Adrenal gland (tissue), 5 donors: Measurements from ENCODE around the gene HHATL.

Experiments used
- CTCF ChIP-seq, 6 experiments: fragments of 450-650 bp in 4 of 6; fragments of 200-600 bp in 2 of 6; sonication (generic) in 1 of 6; IDR thresholded peaks; 1 replicate in 5 of 6; 2 replicates in 1 of 6; pipeline versions ENCODE4 v1.5.1 to v1.8.0; 2016 to 2021; ENCODE audit warnings: antibody characterized with exemption in 6 of 6, mild to moderate bottlenecking in 2 of 6, moderate library complexity in 1 of 6
- POLR2A ChIP-seq, 2 donors: fragments of 450-650 bp; IDR thresholded peaks; one replicate each; pipeline ENCODE4 v1.6.1; 2017; ENCODE audit warnings: antibody characterized with exemption in 2 of 2, mild to moderate bottlenecking in 2 of 2, moderate library complexity in 1 of 2
- donor health status: DM: no; HTN: no; CAD: no.

DNA sequence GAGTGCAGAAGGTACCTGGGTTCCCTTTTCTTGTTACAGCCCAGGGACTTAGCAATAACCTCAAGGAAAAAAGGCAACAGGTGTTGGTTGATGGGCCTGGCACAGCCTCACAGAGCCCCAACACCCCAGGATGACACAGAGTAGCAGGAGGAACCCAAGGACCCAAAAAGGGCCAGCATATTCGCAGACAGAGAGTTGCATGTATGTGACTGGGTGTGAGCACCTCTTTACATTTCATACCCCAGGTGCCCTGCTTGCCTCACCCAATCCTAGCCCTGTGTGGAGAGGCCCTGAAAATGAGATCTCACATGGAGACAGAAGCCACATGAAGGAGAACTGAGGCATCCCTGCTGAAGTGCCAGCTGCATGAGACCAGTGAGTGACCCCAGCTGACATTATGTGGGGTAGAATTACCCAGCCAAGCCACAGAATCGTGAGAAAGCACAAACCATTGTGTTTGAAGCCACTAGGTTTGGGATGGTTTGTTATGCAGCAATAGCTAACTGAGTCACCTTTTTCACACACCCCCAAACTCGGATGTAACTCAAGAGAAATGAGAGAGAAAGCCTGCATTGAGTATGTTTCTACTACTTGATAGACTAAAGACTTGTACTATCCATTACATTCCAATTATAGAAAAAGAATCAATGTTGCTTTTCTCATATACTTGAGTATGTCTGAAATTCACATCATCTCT lies 26.2 kb upstream of the HHATL start:
- TF ChIP-seq CTCF (IDR thresholded peaks at IDR 0.05) (no peak), POLR2A (IDR thresholded peaks at IDR 0.05) (no peak)
